HG02623 (cell line): ENCODE data around the gene APBA2.

ENCODE experiments used
- ATAC-seq: cut with Tn5 transposase; IDR thresholded peaks from one replicate; pipeline ENCODE4 v1.9.1; 2021; ENCODE audit warnings: moderate library complexity; ENCODE audit not compliant: unreplicated experiment

Gene APBA2

GRCh38 chr15:28895146-28895545 is 9.4 kb downstream of the APBA2 start:
- ATAC-seq: no peak

- ATAC-seq: no peak
Measured at GRCh38 chr15:28895566-28895965, 9.8 kb downstream of the APBA2 start.

- ATAC-seq: no peak
Measured at GRCh38 chr15:28896951-28897350, 11.2 kb downstream of the APBA2 start.

- no peak for ATAC-seq
Measured at GRCh38 chr15:28897861-28898585, 12.2 kb downstream of the APBA2 start.

- ATAC-seq: no peak
Measured at GRCh38 chr15:28899061-28899738, 13.4 kb downstream of the APBA2 start.

- ATAC-seq: no peak
Measured at GRCh38 chr15:28900041-28900891, 14.5 kb downstream of the APBA2 start.

- no peak for ATAC-seq
Measured at GRCh38 chr15:28900892-28901586, 15.3 kb downstream of the APBA2 start.

GRCh38 chr15:28901587-28901980 is 15.8 kb downstream of the APBA2 start:
- ATAC-seq: no peak

GRCh38 chr15:28901987-28902745 is 16.4 kb downstream of the APBA2 start:
- no peak for ATAC-seq

GRCh38 chr15:28902856-28903255 is 17.1 kb downstream of the APBA2 start:
- ATAC-seq: no peak

- no peak for ATAC-seq
Measured at GRCh38 chr15:28903555-28903954, 17.8 kb downstream of the APBA2 start.

GRCh38 chr15:28904003-28904402 is 18.2 kb downstream of the APBA2 start:
- ATAC-seq: no peak

- no peak for ATAC-seq
Measured at GRCh38 chr15:28904541-28905315, 19.0 kb downstream of the APBA2 start.

GRCh38 chr15:28907338-28907960 is 21.7 kb downstream of the APBA2 start:
- no peak for ATAC-seq

GRCh38 chr15:28909958-28910500 is 24.3 kb downstream of the APBA2 start:
- no peak for ATAC-seq

GRCh38 chr15:28911310-28911931 is 25.6 kb downstream of the APBA2 start:
- no peak for ATAC-seq

- ATAC-seq: no peak
Measured at GRCh38 chr15:28912422-28912821, 26.6 kb downstream of the APBA2 start.

- no peak for ATAC-seq
Measured at GRCh38 chr15:28913171-28913765, 27.5 kb downstream of the APBA2 start.
